Naive thymus-derived CD4-positive, alpha-beta T cell (primary cell): ENCODE results near the gene LOXHD1. TPM values are rescaled to one million over a fixed set of nuclear protein-coding genes. Genes with fewer than 3 reads are reported as not detected.
A peak's percentile ranks its signal among the peaks of the same experiment; 100 is the strongest.

Source experiments
- ATAC-seq: fragments of 150-1000 bp; cut with Tn5 transposase; 2 replicates; pipeline ENCODE4 v1.10.0; 2021; ENCODE audit warnings: mild to moderate bottlenecking, moderate library complexity
- CTCF ChIA-PET: fragments of 350-600 bp; sonication (Branson Sonifier 250); formaldehyde crosslinking; loops from one replicate; lab custom pipeline; 2021; ENCODE audit warnings: antibody characterized with exemption; lab: Charles Lee
- POLR2A ChIA-PET: fragments of 350-600 bp; sonication (Branson Sonifier 250); formaldehyde crosslinking; loops from one replicate; lab custom pipeline; 2021; ENCODE audit warnings: antibody characterized with exemption, inconsistent platforms; lab: Charles Lee
- DNase-seq, 9 donors: peaks; one replicate each; pipeline versions ENCODE4 v3.0.0 to v3.0.0-alpha.2; 2020 to 2022; ENCODE audit warnings: mixed read lengths in 1 of 9
- H3K27ac ChIP-seq: one replicate; pipeline ENCODE4 v1.7.0; 2013; ENCODE audit warnings: mild to moderate bottlenecking, low read depth, low read length, moderate library complexity
- H3K27me3 ChIP-seq, 2 donors: one replicate each; pipeline ENCODE4 v1.7.0; 2013; ENCODE audit warnings: low read length in 2 of 2, mild to moderate bottlenecking in 2 of 2, moderate library complexity in 2 of 2; ENCODE audit not compliant: control insufficient read depth in 2 of 2, insufficient read depth in 2 of 2
- H3K36me3 ChIP-seq, 3 experiments: 1 replicate in 2 of 3; 2 replicates in 1 of 3; pipeline ENCODE4 v1.7.0; 2013; ENCODE audit warnings: low read length in 3 of 3, mild to moderate bottlenecking in 3 of 3, moderate library complexity in 1 of 3; ENCODE audit not compliant: insufficient read depth in 3 of 3, control insufficient read depth in 2 of 3
- H3K4me1 ChIP-seq, 2 donors: one replicate each; pipeline ENCODE4 v1.7.0; 2013; ENCODE audit warnings: low read length in 2 of 2, mild to moderate bottlenecking in 2 of 2, moderate library complexity in 1 of 2; ENCODE audit not compliant: control insufficient read depth in 2 of 2, insufficient read depth in 2 of 2
- H3K4me3 ChIP-seq: 2 replicates; pipeline ENCODE4 v1.7.0; 2013; ENCODE audit warnings: mild to moderate bottlenecking, low read length
- H3K9me3 ChIP-seq, 3 experiments: 1 replicate in 2 of 3; 2 replicates in 1 of 3; pipeline ENCODE4 v1.7.0; 2013; ENCODE audit warnings: low read length in 3 of 3; ENCODE audit not compliant: control insufficient read depth in 2 of 3
- H3K27ac Mint-ChIP-seq, 9 donors: one replicate each; pipeline ENCODE4 v1.8.0; 2020 to 2022; ENCODE audit warnings: mixed read lengths in 9 of 9, mild to moderate bottlenecking in 8 of 9, moderate library complexity in 5 of 9, inconsistent platforms in 2 of 9
- H3K27me3 Mint-ChIP-seq, 5 donors: one replicate each; pipeline ENCODE4 v1.8.0; 2021 to 2022; ENCODE audit warnings: mixed read lengths in 5 of 5, mild to moderate bottlenecking in 1 of 5
- H3K36me3 Mint-ChIP-seq, 5 donors: one replicate each; pipeline ENCODE4 v1.8.0; 2020 to 2022; ENCODE audit warnings: mixed read lengths in 5 of 5, mild to moderate bottlenecking in 3 of 5, inconsistent platforms in 1 of 5
- H3K4me1 Mint-ChIP-seq, 7 donors: one replicate each; pipeline ENCODE4 v1.8.0; 2020 to 2022; ENCODE audit warnings: mixed read lengths in 7 of 7, mild to moderate bottlenecking in 3 of 7, inconsistent platforms in 1 of 7
- H3K4me3 Mint-ChIP-seq, 10 donors: one replicate each; pipeline ENCODE4 v1.8.0; 2020 to 2022; ENCODE audit warnings: mild to moderate bottlenecking in 10 of 10, mixed read lengths in 10 of 10, moderate library complexity in 6 of 10, inconsistent platforms in 2 of 10
- H3K9me3 Mint-ChIP-seq, 11 donors: one replicate each; pipeline ENCODE4 v1.8.0; 2020 to 2022; ENCODE audit warnings: mixed read lengths in 11 of 11, mild to moderate bottlenecking in 4 of 11, inconsistent platforms in 1 of 11, moderate library complexity in 1 of 11
- intact Hi-C, 2 donors: fragments of 100-400 bp; cut with micrococcal nuclease; formaldehyde crosslinking; loops; one replicate each; pipeline ENCODE4 v1.15.1; 2023
- polyA plus RNA-seq, 2 donors: library from polyadenylated mRNA; unstranded; fragments of 300-500 nt; fragmentation: Illumina TruSeq; gene quantifications; one replicate each; pipeline ENCODE4 v1.2.3, GENCODE V29; 2021
- total RNA-seq, 6 experiments: library from RNA in 5 of 6; stranded (reverse) in 5 of 6; gene quantifications; 1 replicate in 5 of 6; 2 replicates in 1 of 6; pipeline ENCODE4 v1.2.3 and lab custom pipeline; 2021 to 2026

The LOXHD1 gene
- total and polyA plus RNA-seq, 7 experiments from 2014 or later = 0.08 to 1.2 (median 0.23) TPM; not detected in 3

- H3K4me3 ChIP-seq = no peak overlapping the region
- H3K36me3 ChIP-seq = no peaks in the 10 kb centered on the region
- H3K27ac Mint-ChIP-seq = no peak overlapping the region
- H3K4me1 ChIP-seq = no peaks in the 10 kb centered on the region
- peaks cover 0 to 4% (median 0%) of the 10 kb centered on the region in 7 donors for H3K4me1 Mint-ChIP-seq
- ATAC-seq = peak; percentile 42
- peaks cover 0 to 7% (median 0%) of the 10 kb centered on the region in 11 donors for H3K9me3 Mint-ChIP-seq
- POLR2A ChIA-PET = no interaction called here
- H3K36me3 Mint-ChIP-seq = no peaks in the 10 kb centered on the region
- intact Hi-C loops = loop anchor here in 1 of 2 donors (1.0 kb wide), 1 partner anchor 103 kb away; no protein-coding TSS in a partner anchor
- no peak for DNase-seq
- CTCF ChIA-PET = interaction anchor here (1.1 kb wide), 1 partner anchor 68 kb away, joined by 3 read pairs; no protein-coding TSS in a partner anchor
- no peaks in the 10 kb centered on the region for H3K9me3 ChIP-seq
- H3K27me3 Mint-ChIP-seq = no peaks in the 10 kb centered on the region
- no peak overlapping the region for H3K4me3 Mint-ChIP-seq
- H3K27ac ChIP-seq = no peak overlapping the region
- H3K27me3 ChIP-seq = no peaks in the 10 kb centered on the region
Measured at GRCh38 chr18:46555724-46556123, 101.3 kb downstream of the LOXHD1 start.

- H3K36me3 Mint-ChIP-seq = no peaks in the 10 kb centered on the region
- POLR2A ChIA-PET = no interaction called here
Measured at GRCh38 chr18:46555213-46555612, 101.8 kb downstream of the LOXHD1 start.

DNA sequence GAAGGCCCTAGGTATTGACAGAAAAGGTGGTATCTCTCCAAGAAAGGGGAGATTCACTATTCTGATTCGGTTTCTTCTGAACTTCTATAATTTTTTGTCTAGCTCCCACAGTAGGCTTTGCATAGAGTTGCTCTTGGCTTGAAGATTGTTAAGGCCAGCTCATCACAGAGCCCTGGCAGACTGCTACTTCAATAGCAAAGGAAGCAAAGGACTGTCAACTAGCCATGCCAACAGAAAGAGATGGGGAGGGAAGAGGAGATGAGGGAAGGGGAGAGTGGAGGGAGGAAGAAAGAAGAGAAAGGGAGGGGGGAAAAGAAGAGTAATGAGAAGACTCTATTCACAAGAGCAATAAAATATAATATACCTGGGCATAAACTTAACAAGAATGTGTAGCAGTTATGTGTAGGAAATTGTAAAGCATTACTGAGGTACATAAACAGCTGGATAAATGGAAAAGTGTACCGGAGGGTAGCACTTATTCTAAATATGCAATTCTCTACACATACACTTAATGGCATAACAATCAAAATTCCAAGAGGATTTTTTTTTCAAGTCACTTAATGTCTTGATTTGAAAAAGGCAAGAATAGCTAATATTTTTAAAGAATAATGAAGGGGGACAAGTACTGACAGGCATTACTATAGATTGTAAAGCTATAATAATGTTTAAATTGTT, 102.5 kb downstream of the LOXHD1 start:
- POLR2A ChIA-PET = no interaction called here

More at GRCh38 chr18:46555213-46555612, 101.8 kb downstream of the LOXHD1 start:
- DNase-seq (no peak), ATAC-seq (no peak)
- no peak overlapping the region for H3K27ac Mint-ChIP-seq
- no peak overlapping the region for H3K27ac ChIP-seq
- H3K4me1 ChIP-seq = no peaks in the 10 kb centered on the region
- H3K4me1 Mint-ChIP-seq = peaks cover 0 to 4% (median 0%) of the 10 kb centered on the region in 7 donors
- intact Hi-C loops = loop anchor here in 1 of 2 donors (1.0 kb wide), 1 partner anchor 103 kb away; no protein-coding TSS in a partner anchor
- no peak overlapping the region for H3K4me3 Mint-ChIP-seq
- CTCF ChIA-PET = no interaction called here
- H3K27me3 ChIP-seq = no peaks in the 10 kb centered on the region
- H3K9me3 ChIP-seq = no peaks in the 10 kb centered on the region
- no peaks in the 10 kb centered on the region for H3K27me3 Mint-ChIP-seq
- H3K9me3 Mint-ChIP-seq = peaks cover 0 to 7% (median 0%) of the 10 kb centered on the region in 11 donors
- no peaks in the 10 kb centered on the region for H3K36me3 ChIP-seq
- no peak overlapping the region for H3K4me3 ChIP-seq

GRCh38 chr18:46550609-46551008, 106.4 kb downstream of the LOXHD1 start:
- H3K36me3 Mint-ChIP-seq = peaks cover 0 to 5% (median 0%) of the 10 kb centered on the region in 5 donors
- H3K27ac ChIP-seq = no peak overlapping the region
- no peaks in the 10 kb centered on the region for H3K4me1 Mint-ChIP-seq
- no peaks in the 10 kb centered on the region for H3K4me1 ChIP-seq
- H3K4me3 Mint-ChIP-seq = no peak overlapping the region
- H3K27me3 ChIP-seq = no peaks in the 10 kb centered on the region
- H3K9me3 Mint-ChIP-seq = peaks cover 0 to 9% (median 3%) of the 10 kb centered on the region in 11 donors
- peaks cover 0 to 17% (median 6%) of the 10 kb centered on the region in 5 donors for H3K27me3 Mint-ChIP-seq
- no peak overlapping the region for H3K27ac Mint-ChIP-seq
- no peaks in the 10 kb centered on the region for H3K36me3 ChIP-seq
- DNase-seq = no peak
- ATAC-seq = no peak
- intact Hi-C loops = no loop called here
- H3K9me3 ChIP-seq = no peaks in the 10 kb centered on the region
- H3K4me3 ChIP-seq = no peak overlapping the region
- ChIA-PET POLR2A (no interaction called here), CTCF (no interaction called here)

More for the DNA sequence above, 102.5 kb downstream of the LOXHD1 start:
- Histone ChIP-seq H3K27me3 (no peaks in the 10 kb centered on the region), H3K36me3 (no peaks in the 10 kb centered on the region), H3K9me3 (no peaks in the 10 kb centered on the region), H3K4me1 (no peaks in the 10 kb centered on the region), H3K27ac (no peak overlapping the region), H3K4me3 (no peak overlapping the region)
- CTCF ChIA-PET = interaction anchor here (0.8 kb wide), 1 partner anchor 103 kb away, joined by 3 read pairs; no protein-coding TSS in a partner anchor
- Mint-ChIP-seq H3K4me3 (no peak overlapping the region), H3K9me3 (peaks cover 0 to 7% (median 0%) of the 10 kb centered on the region in 11 donors), H3K27me3 (no peaks in the 10 kb centered on the region), H3K27ac (no peak overlapping the region), H3K36me3 (no peaks in the 10 kb centered on the region), H3K4me1 (peaks cover 0 to 1% (median 0%) of the 10 kb centered on the region in 7 donors)
- ATAC-seq = no peak
- DNase-seq = no peak
- intact Hi-C loops = loop anchor here in 1 of 2 donors (1.0 kb wide), 1 partner anchor 104 kb away; no protein-coding TSS in a partner anchor

- Mint-ChIP-seq H3K36me3 (peaks cover 0 to 5% (median 0%) of the 10 kb centered on the region in 5 donors), H3K9me3 (peaks cover 0 to 7% (median 3%) of the 10 kb centered on the region in 11 donors), H3K4me1 (no peaks in the 10 kb centered on the region), H3K27ac (no peak overlapping the region), H3K4me3 (no peak overlapping the region), H3K27me3 (peaks cover 0 to 20% (median 6%) of the 10 kb centered on the region in 5 donors)
- Histone ChIP-seq H3K27me3 (no peaks in the 10 kb centered on the region), H3K4me3 (no peak overlapping the region), H3K27ac (no peak overlapping the region), H3K9me3 (no peaks in the 10 kb centered on the region), H3K4me1 (no peaks in the 10 kb centered on the region), H3K36me3 (no peaks in the 10 kb centered on the region)
- ChIA-PET CTCF (no interaction called here), POLR2A (no interaction called here)
- DNase-seq (no peak), ATAC-seq (no peak)
- intact Hi-C loops = no loop called here
Measured at GRCh38 chr18:46547520-46547919, 109.5 kb downstream of the LOXHD1 start.

DNA sequence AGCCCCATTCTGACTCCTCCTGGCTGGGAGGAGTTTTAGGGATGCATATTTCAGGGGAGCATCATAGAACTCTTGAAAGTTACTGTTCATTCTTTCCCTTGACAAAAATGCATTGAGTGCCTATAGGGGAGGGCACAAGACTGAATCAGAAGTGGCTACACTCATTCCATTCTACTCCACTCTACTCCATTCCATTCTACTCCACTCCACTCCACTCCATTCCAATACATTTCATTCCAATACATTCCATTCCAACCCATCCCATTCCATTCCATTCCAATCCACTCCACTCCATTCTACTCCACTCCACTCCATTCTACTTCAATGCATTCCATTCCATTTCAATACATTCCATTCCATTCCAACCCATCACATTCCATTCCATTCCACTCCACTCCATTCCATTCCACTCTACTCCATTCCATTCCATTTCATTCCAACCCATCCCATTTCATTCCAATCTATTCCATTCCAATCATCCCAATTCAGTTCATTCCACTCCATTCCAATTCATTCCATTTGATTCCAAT, 110.8 kb downstream of the LOXHD1 start:
- Histone ChIP-seq H3K4me3 (no peak overlapping the region), H3K27ac (no peak overlapping the region), H3K4me1 (no peaks in the 10 kb centered on the region), H3K9me3 (no peaks in the 10 kb centered on the region), H3K36me3 (no peaks in the 10 kb centered on the region), H3K27me3 (no peaks in the 10 kb centered on the region)
- DNase-seq (no peak), ATAC-seq (no peak)
- Mint-ChIP-seq H3K9me3 (peaks cover 0 to 7% (median 3%) of the 10 kb centered on the region in 11 donors), H3K27ac (no peak overlapping the region), H3K36me3 (peaks cover 0 to 5% (median 0%) of the 10 kb centered on the region in 5 donors), H3K4me1 (peaks cover 0 to 5% (median 4%) of the 10 kb centered on the region in 7 donors), H3K4me3 (no peak overlapping the region), H3K27me3 (peaks cover 0 to 20% (median 6%) of the 10 kb centered on the region in 5 donors)
- intact Hi-C loops = no loop called here
- ChIA-PET POLR2A (interaction anchor here (0.6 kb wide), 1 partner anchor 21 kb away, joined by 3 read pairs; no protein-coding TSS in a partner anchor), CTCF (interaction anchor here (0.6 kb wide), 1 partner anchor 231 kb away, joined by 3 read pairs; no protein-coding TSS in a partner anchor)
